Prostate gland (tissue), 2 donors: ENCODE data around the gene CCR7. TPM values are rescaled to one million over a fixed set of nuclear protein-coding genes. Genes with fewer than 3 reads are reported as not detected.

Source experiments
- DNase-seq: peaks from one replicate; pipeline ENCODE4 v3.0.0-alpha.2; 2019; ENCODE audit warnings: low spot score
- H3K27ac ChIP-seq, 2 donors: fragments of 200-600 bp; sonication (generic); 2 replicates each; pipeline ENCODE4 v1.5.1; 2017 to 2019
- H3K27me3 ChIP-seq: fragments of 200-600 bp; sonication (generic); replicated peaks from 2 replicates; pipeline ENCODE4 v1.5.1; 2019; ENCODE audit not compliant: insufficient read depth
- H3K36me3 ChIP-seq, 2 donors: fragments of 200-600 bp; sonication (generic); 1 replicate in 1 of 2; 2 replicates in 1 of 2; pipeline versions ENCODE4 v1.5.1 to v1.8.1; 2017 to 2019
- H3K4me1 ChIP-seq: fragments of 200-600 bp; sonication (generic); replicated peaks from 2 replicates; pipeline ENCODE4 v1.5.1; 2019
- H3K4me3 ChIP-seq, 2 donors: fragments of 200-600 bp; sonication (generic); 2 replicates each; pipeline ENCODE4 v1.5.1; 2017 to 2019
- H3K9me3 ChIP-seq: fragments of 200-600 bp; sonication (generic); 2 replicates; pipeline ENCODE4 v1.5.1; 2017
- CTCF ChIP-seq, 4 experiments: fragments of 200-600 bp in 2 of 4; fragments of 450-650 bp in 2 of 4; sonication (generic) in 2 of 4; IDR thresholded peaks; 1 replicate in 3 of 4; 2 replicates in 1 of 4; pipeline ENCODE4 v1.5.1; 2016 to 2019; ENCODE audit warnings: antibody characterized with exemption in 4 of 4, mild to moderate bottlenecking in 2 of 4, moderate library complexity in 2 of 4
- POLR2A ChIP-seq: fragments of 450-650 bp; IDR thresholded peaks from one replicate; pipeline ENCODE4 v1.6.1; 2016; ENCODE audit warnings: antibody characterized with exemption, mild to moderate bottlenecking
- POLR2AphosphoS5 ChIP-seq: sonication (generic); formaldehyde crosslinking; IDR thresholded peaks from one replicate; pipeline ENCODE4 v1.6.1; 2017; ENCODE audit warnings: antibody characterized with exemption
- WGBS: methylation state at CpG from one replicate; pipeline ENCODE4 v1.1.5; 2018; 5-methylcytosine and 5-hydroxymethylcytosine counted together
- intact Hi-C: fragments of 100-400 bp; cut with DNase I; formaldehyde crosslinking; loops from one replicate; pipeline ENCODE4 v1.14.2; 2022
- total RNA-seq, 2 donors: library from RNA; depleted of rRNA; stranded (reverse); fragments of >200 nt; gene quantifications; one replicate each; pipeline ENCODE4 v1.1.0, GENCODE V29; 2016

CCR7 gene
- total RNA-seq, 2 donors from 2014 or later = 0.40 TPM; not detected in 1

DNA sequence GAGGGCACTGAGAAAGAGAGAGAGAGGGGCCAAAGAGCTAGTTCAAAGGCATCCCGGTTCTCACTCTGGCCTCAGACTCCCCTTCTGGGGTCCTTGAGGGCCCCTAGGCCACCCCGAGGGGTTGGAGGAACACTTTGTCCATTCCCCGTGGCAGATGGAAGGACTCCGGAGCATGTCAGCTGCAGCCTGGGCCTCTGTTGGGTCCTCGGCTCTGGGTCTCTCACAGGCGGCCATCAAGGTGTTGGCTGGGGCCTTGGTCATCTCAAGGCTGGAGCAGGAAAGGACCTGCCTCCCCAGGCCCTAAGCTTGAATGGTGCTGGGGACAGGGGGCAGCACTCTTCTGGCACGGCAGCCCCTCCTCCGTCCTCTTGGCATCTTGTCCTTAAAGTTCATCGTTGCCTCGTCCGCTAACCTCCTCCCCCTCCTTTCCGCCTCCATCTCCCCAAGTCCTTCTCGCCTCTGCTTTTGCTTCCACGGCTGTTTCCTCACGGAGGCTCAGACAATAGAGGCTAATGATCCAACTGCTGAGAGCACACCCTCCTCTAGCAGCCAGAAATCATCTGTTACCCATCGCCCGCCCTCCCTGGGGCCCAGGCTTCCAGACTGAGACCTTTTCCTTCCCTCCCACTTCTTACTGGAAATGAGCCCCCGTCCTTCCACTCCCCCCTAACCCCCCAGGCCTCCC lies 23.3 kb downstream of the CCR7 start:
- WGBS = 43% methylated on average over 18 of the region's 18 CpGs
- no peak for TF ChIP-seq POLR2AphosphoS5
- no peak for TF ChIP-seq CTCF (IDR thresholded peaks at IDR 0.05)
- TF ChIP-seq POLR2A = no peak
- no peaks in the 10 kb centered on the region for H3K36me3 ChIP-seq
- no peak for DNase-seq
- no peak overlapping the region for H3K4me3 ChIP-seq
- H3K9me3 ChIP-seq = no peaks in the 10 kb centered on the region
- no peaks in the 10 kb centered on the region for H3K27me3 ChIP-seq
- peak overlapping the region; percentile 69 to 81 for H3K27ac ChIP-seq
- intact Hi-C loops = no loop called here
- no peaks in the 10 kb centered on the region for H3K4me1 ChIP-seq

GRCh38 chr17:40541060-40541872 lies 24.0 kb downstream of the CCR7 start:
- Histone ChIP-seq H3K4me1 (peaks cover 3% of the 10 kb centered on the region), H3K27me3 (no peaks in the 10 kb centered on the region), H3K4me3 (no peak overlapping the region), H3K36me3 (no peaks in the 10 kb centered on the region), H3K9me3 (no peaks in the 10 kb centered on the region), H3K27ac (peak overlapping the region; percentile 69 to 81)
- 77% methylated on average over 20 of the region's 20 CpGs for WGBS
- intact Hi-C loops = no loop called here
- no peak for DNase-seq
- TF ChIP-seq CTCF (IDR thresholded peaks at IDR 0.05) = no peak
- no peak for TF ChIP-seq POLR2A
- TF ChIP-seq POLR2AphosphoS5 = no peak

DNA sequence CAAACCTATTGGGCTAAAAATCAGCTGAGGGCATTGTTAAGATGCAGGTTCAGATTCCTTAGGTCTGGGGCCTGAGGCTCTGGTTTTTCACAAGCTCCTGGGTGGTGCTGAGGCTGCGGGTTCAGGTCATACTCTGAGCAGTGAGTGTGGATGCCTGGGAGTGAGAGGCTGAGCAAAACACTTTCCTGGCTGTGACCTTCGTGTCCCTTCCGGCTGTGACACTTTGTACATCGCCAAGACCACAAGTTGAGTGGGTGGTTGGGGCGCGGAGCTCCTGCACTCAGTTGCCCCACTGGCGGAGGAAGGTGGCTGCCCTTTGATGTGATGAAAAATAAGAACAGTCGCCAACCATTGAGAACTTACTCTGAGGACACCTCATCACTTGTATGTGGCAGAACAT lies 24.8 kb downstream of the CCR7 start:
- H3K4me1 ChIP-seq = peaks cover 6% of the 10 kb centered on the region
- H3K4me3 ChIP-seq = no peak overlapping the region
- H3K27ac ChIP-seq = peak overlapping the region; percentile 76 to 81
- no peaks in the 10 kb centered on the region for H3K9me3 ChIP-seq
- no peaks in the 10 kb centered on the region for H3K27me3 ChIP-seq
- intact Hi-C loops = no loop called here
- no peaks in the 10 kb centered on the region for H3K36me3 ChIP-seq
- DNase-seq = no peak
- no peak for TF ChIP-seq POLR2AphosphoS5
- TF ChIP-seq POLR2A = no peak
- TF ChIP-seq CTCF (IDR thresholded peaks at IDR 0.05) = no peak
- 87% methylated on average over 8 of the region's 8 CpGs for WGBS

GRCh38 chr17:40539711-40540411 lies 25.4 kb downstream of the CCR7 start:
- Histone ChIP-seq H3K4me1 (peaks cover 6% of the 10 kb centered on the region), H3K27me3 (no peaks in the 10 kb centered on the region), H3K9me3 (no peaks in the 10 kb centered on the region), H3K27ac (peak overlapping the region; percentile 76 to 81), H3K4me3 (no peak overlapping the region), H3K36me3 (no peaks in the 10 kb centered on the region)
- no peak for DNase-seq
- TF ChIP-seq POLR2A (no peak), POLR2AphosphoS5 (no peak), CTCF (IDR thresholded peaks at IDR 0.05) (no peak)
- intact Hi-C loops = no loop called here
- 84% methylated on average over 9 of the region's 9 CpGs for WGBS
